MCF 10A (cell line): ENCODE measurements around the gene DNAI1. TPM values are rescaled to one million over a fixed set of nuclear protein-coding genes. Genes with fewer than 3 reads are reported as not detected.

Experiments
- BruUV-seq: library from RNA; stranded (reverse); fragments of 400-500 nt; replicated peaks from 2 replicates; lab custom pipeline; 2021; lab: Mats Ljungman, UMichigan
- CTCF ChIA-PET: fragments of 300-600 bp; sonication (Branson Sonifier 250); formaldehyde crosslinking; extraction: SDS; loops from one replicate; lab custom pipeline; 2021; ENCODE audit warnings: antibody characterized with exemption, inconsistent platforms; lab: Yijun Ruan, JAX
- POLR2A ChIA-PET: fragments of 300-600, 350-650 bp; sonication (Branson Sonifier 250); formaldehyde crosslinking; extraction: SDS; loops from one replicate; lab custom pipeline; 2020; ENCODE audit warnings: antibody characterized with exemption, inconsistent platforms; lab: Yijun Ruan, JAX
- DNase-seq: peaks from one replicate; pipeline ENCODE4 v3.0.0-alpha.2; 2018; ENCODE audit not compliant: unreplicated experiment
- H3K27ac Mint-ChIP-seq: one replicate; pipeline ENCODE4 v1.8.0; 2022; ENCODE audit warnings: mild to moderate bottlenecking, low read depth, mixed read lengths; ENCODE audit not compliant: unreplicated experiment
- H3K27me3 Mint-ChIP-seq: one replicate; pipeline ENCODE4 v1.8.0; 2022; ENCODE audit warnings: mixed read lengths; ENCODE audit not compliant: insufficient read depth, unreplicated experiment
- H3K36me3 Mint-ChIP-seq: one replicate; pipeline ENCODE4 v1.8.0; 2022; ENCODE audit warnings: mild to moderate bottlenecking, moderate library complexity, mixed read lengths; ENCODE audit not compliant: insufficient read depth, unreplicated experiment
- H3K4me1 Mint-ChIP-seq: one replicate; pipeline ENCODE4 v1.8.0; 2022; ENCODE audit warnings: mixed read lengths; ENCODE audit not compliant: insufficient read depth, unreplicated experiment
- H3K4me3 Mint-ChIP-seq: one replicate; pipeline ENCODE4 v1.8.0; 2022; ENCODE audit warnings: mild to moderate bottlenecking, moderate library complexity, mixed read lengths; ENCODE audit not compliant: unreplicated experiment
- H3K9me3 Mint-ChIP-seq: one replicate; pipeline ENCODE4 v1.8.0; 2022; ENCODE audit warnings: mixed read lengths; ENCODE audit not compliant: unreplicated experiment
- CTCF ChIP-seq: fragments of 200-600 bp; IDR thresholded peaks from one replicate; pipeline ENCODE4 v1.8.0; 2022; ENCODE audit warnings: antibody characterized with exemption, mild to moderate bottlenecking; ENCODE audit not compliant: unreplicated experiment
- intact Hi-C: fragments of 100-400 bp; cut with micrococcal nuclease; formaldehyde crosslinking; loops from 2 replicates; pipeline ENCODE4 v1.14.1; 2022
- total RNA-seq: library from RNA; stranded (reverse); gene quantifications from 2 replicates; pipeline ENCODE4 v1.2.3, GENCODE V29; 2022

Gene DNAI1
- total RNA-seq, 1 experiment from 2014 or later = not detected

GRCh38 chr9:34540827-34541226 is 82.2 kb downstream of the DNAI1 start:
- TF ChIP-seq CTCF = no peak
- intact Hi-C loops = no loop called here
- no TSS peak for BruUV-seq
- no peaks in the 10 kb centered on the region for H3K9me3 Mint-ChIP-seq
- H3K36me3 Mint-ChIP-seq = no peaks in the 10 kb centered on the region
- POLR2A ChIA-PET = interaction anchor here (0.6 to 0.7 kb wide), 2 partner anchors 9 to 727 kb away, joined by 4 read pairs; no protein-coding TSS in a partner anchor
- H3K4me1 Mint-ChIP-seq = peaks cover 8% of the 10 kb centered on the region
- peaks cover 31% of the 10 kb centered on the region for H3K27me3 Mint-ChIP-seq
- H3K27ac Mint-ChIP-seq = no peak overlapping the region
- DNase-seq = peak; percentile 62
- CTCF ChIA-PET = interaction anchor here (0.6 to 1.0 kb wide), 4 partner anchors 62 to 1264 kb away, joined by 3 read pairs; no protein-coding TSS in a partner anchor
- no peak overlapping the region for H3K4me3 Mint-ChIP-seq

GRCh38 chr9:34541540-34541939 is 82.9 kb downstream of the DNAI1 start:
- Mint-ChIP-seq H3K9me3 (no peaks in the 10 kb centered on the region), H3K4me1 (peaks cover 8% of the 10 kb centered on the region), H3K36me3 (no peaks in the 10 kb centered on the region), H3K4me3 (no peak overlapping the region), H3K27me3 (peaks cover 25% of the 10 kb centered on the region), H3K27ac (no peak overlapping the region)
- ChIA-PET CTCF (interaction anchor here (1.1 kb wide), 1 partner anchor 137 kb away, joined by 4 read pairs; no protein-coding TSS in a partner anchor), POLR2A (no interaction called here)
- no TSS peak for BruUV-seq
- no peak for DNase-seq
- no peak for TF ChIP-seq CTCF
- intact Hi-C loops = no loop called here

- no peak overlapping the region for H3K27ac Mint-ChIP-seq
- no TSS peak for BruUV-seq
- H3K9me3 Mint-ChIP-seq = no peaks in the 10 kb centered on the region
- no peak overlapping the region for H3K4me3 Mint-ChIP-seq
- H3K36me3 Mint-ChIP-seq = no peaks in the 10 kb centered on the region
- TF ChIP-seq CTCF = no peak
- peaks cover 8% of the 10 kb centered on the region for H3K4me1 Mint-ChIP-seq
- peaks cover 16% of the 10 kb centered on the region for H3K27me3 Mint-ChIP-seq
- ChIA-PET POLR2A (no interaction called here), CTCF (interaction anchor here (0.6 to 1.3 kb wide), 6 partner anchors 18 to 401 kb away, joined by 3 to 11 read pairs (median 3); a partner anchor contains a TSS)
- DNase-seq = no peak
- intact Hi-C loops = no loop called here
Measured at GRCh38 chr9:34544035-34544434, 85.4 kb downstream of the DNAI1 start.

- no peak for DNase-seq
- BruUV-seq = no TSS peak
- Mint-ChIP-seq H3K36me3 (no peaks in the 10 kb centered on the region), H3K9me3 (no peaks in the 10 kb centered on the region), H3K4me3 (no peak overlapping the region), H3K4me1 (peaks cover 8% of the 10 kb centered on the region), H3K27ac (no peak overlapping the region), H3K27me3 (peaks cover 16% of the 10 kb centered on the region)
- POLR2A ChIA-PET = no interaction called here
- intact Hi-C loops = no loop called here
- no peak for TF ChIP-seq CTCF
- CTCF ChIA-PET = interaction anchor here (0.5 kb wide), 1 partner anchor 357 kb away, joined by 3 read pairs; no protein-coding TSS in a partner anchor
Measured at GRCh38 chr9:34545497-34545896, 86.9 kb downstream of the DNAI1 start.
